GM12878 (cell line): ENCODE results near the gene E2F1. TPM values are rescaled to one million over a fixed set of nuclear protein-coding genes. Genes with fewer than 3 reads are reported as not detected.

Experiments
- ATAC-seq: fragments of 200-7000 bp; cut with Tn5 transposase; 3 replicates; pipeline ENCODE4 v1.9.1; 2020; ENCODE audit warnings: mild to moderate bottlenecking, moderate library complexity
- BruUV-seq: library from RNA; stranded (reverse); fragments of 400-500 nt; replicated peaks from 2 replicates; lab custom pipeline; 2021; lab: Mats Ljungman, UMichigan
- CTCF ChIA-PET: fragments of 300-600 bp; sonication (Branson Sonifier 250); formaldehyde crosslinking; extraction: SDS; loops from one replicate; lab custom pipeline; 2021; ENCODE audit warnings: inconsistent platforms; lab: Yijun Ruan, JAX
- POLR2A ChIA-PET: fragments of 350-600 bp; formaldehyde crosslinking; extraction: SDS; loops from one replicate; lab custom pipeline; 2021; ENCODE audit warnings: inconsistent platforms; lab: Charles Lee
- RAD21 ChIA-PET: fragments of 300-600 bp; sonication (Branson Sonifier 250); formaldehyde crosslinking; loops from one replicate; lab custom pipeline; 2023; ENCODE audit warnings: antibody characterized with exemption; ENCODE audit not compliant: unreplicated experiment; lab: Charles Lee
- SMC1A ChIA-PET: fragments of 300-600 bp; sonication (Branson Sonifier 250); formaldehyde crosslinking; loops from one replicate; lab custom pipeline; 2023; ENCODE audit not compliant: unreplicated experiment, uncharacterized antibody; lab: Charles Lee
- DNase-seq: peaks from one replicate; pipeline ENCODE4 v3.0.0-alpha.2; 2011; ENCODE audit warnings: low read depth, low spot score
- FAIRE-seq: peaks from 3 replicates; lab custom pipeline; 2011; peaks lifted over from hg19 to GRCh38; lab: Jason Lieb, UNC
- H2AFZ ChIP-seq: 2 replicates; pipeline ENCODE4 v1.6.0; 2011; ENCODE audit warnings: low read depth, low read length, control low read depth; ENCODE audit not compliant: control insufficient read depth
- H3K27ac ChIP-seq: 2 replicates; pipeline ENCODE4 v1.5.1; 2011; ENCODE audit warnings: control low read depth; ENCODE audit not compliant: control insufficient read depth, insufficient read depth
- H3K27me3 ChIP-seq, 2 experiments: replicated peaks in 1 of 2; 2 replicates each; pipeline versions ENCODE4 v1.6.0 to v1.6.1; 2011; ENCODE audit warnings: low read length in 1 of 2; ENCODE audit not compliant: control insufficient read depth in 2 of 2, insufficient read depth in 2 of 2
- H3K36me3 ChIP-seq, 2 experiments: 2 replicates each; pipeline ENCODE4 v1.5.1; 2011; ENCODE audit warnings: low read length in 1 of 2; ENCODE audit not compliant: control insufficient read depth in 2 of 2, insufficient read depth in 2 of 2
- H3K4me1 ChIP-seq: 2 replicates; pipeline ENCODE4 v1.6.1; 2011; ENCODE audit warnings: mild to moderate bottlenecking, low read length, moderate library complexity, mixed read lengths; ENCODE audit not compliant: control insufficient read depth, insufficient read depth
- H3K4me2 ChIP-seq: 2 replicates; pipeline ENCODE4 v1.6.0; 2011; ENCODE audit warnings: control low read depth; ENCODE audit not compliant: control insufficient read depth, insufficient read depth
- H3K4me3 ChIP-seq: fragments of 200-600 bp; sonication (generic); 2 replicates; pipeline ENCODE4 v1.5.1; 2016
- H3K79me2 ChIP-seq: 2 replicates; pipeline ENCODE4 v1.6.0; 2011; ENCODE audit warnings: low read length; ENCODE audit not compliant: control insufficient read depth, insufficient read depth
- H3K9ac ChIP-seq: 2 replicates; pipeline ENCODE4 v1.8.0; 2011; ENCODE audit warnings: low read length, control low read depth, mixed read lengths; ENCODE audit not compliant: control insufficient read depth, insufficient read depth
- H3K9me3 ChIP-seq: replicated peaks from 3 replicates; pipeline ENCODE4 v1.5.1; 2011; ENCODE audit warnings: mild to moderate bottlenecking, low read length; ENCODE audit not compliant: control insufficient read depth, insufficient read depth
- H4K20me1 ChIP-seq: 2 replicates; pipeline ENCODE4 v1.6.0; 2011; ENCODE audit not compliant: control insufficient read depth, insufficient read depth
- ATF3 ChIP-seq: IDR thresholded peaks from 2 replicates; pipeline ENCODE4 v1.6.1; 2011; ENCODE audit warnings: low read depth, mild to moderate bottlenecking, low read length, moderate library complexity, borderline replicate concordance; ENCODE audit errors: extremely low read depth
- BCL3 ChIP-seq: IDR thresholded peaks from 2 replicates; pipeline ENCODE4 v1.6.1; 2011; ENCODE audit warnings: borderline replicate concordance, low read depth, mild to moderate bottlenecking, moderate library complexity, low read length; ENCODE audit not compliant: insufficient read depth, poor library complexity, severe bottlenecking
- BMI1 ChIP-seq: fragments of 450-650 bp; IDR thresholded peaks from 2 replicates; pipeline ENCODE4 v1.6.1; 2016; ENCODE audit warnings: mild to moderate bottlenecking, moderate library complexity, borderline replicate concordance
- FOXK2 ChIP-seq: fragments of 450-650 bp; IDR thresholded peaks from 2 replicates; pipeline ENCODE4 v1.6.1; 2017; ENCODE audit warnings: mild to moderate bottlenecking, moderate library complexity
- HCFC1 ChIP-seq: fragments of 150-350 bp; IDR thresholded peaks from 2 replicates; pipeline ENCODE4 v1.6.1; 2014; ENCODE audit warnings: low read length
- HDAC6 ChIP-seq: fragments of 200-600 bp; sonication (generic); IDR thresholded peaks from one replicate; pipeline ENCODE4 v1.8.0; 2017; ENCODE audit warnings: antibody characterized with exemption; ENCODE audit not compliant: unreplicated experiment
- IKZF1 ChIP-seq: fragments of 450-650 bp; conservative IDR thresholded peaks from 2 replicates; pipeline ENCODE4 v1.6.1; 2017; ENCODE audit warnings: antibody characterized with exemption, mild to moderate bottlenecking
- NBN ChIP-seq: fragments of 450-650 bp; IDR thresholded peaks from 2 replicates; pipeline ENCODE4 v1.6.1; 2016
- NR2F1 ChIP-seq: fragments of 450-650 bp; conservative IDR thresholded peaks from 2 replicates; pipeline ENCODE4 v1.6.1; 2017; ENCODE audit warnings: mild to moderate bottlenecking
- PML ChIP-seq: IDR thresholded peaks from 2 replicates; pipeline ENCODE4 v1.6.1; 2012; ENCODE audit warnings: low read length, inconsistent platforms
- POLR2AphosphoS5 ChIP-seq: IDR thresholded peaks from 2 replicates; pipeline ENCODE4 v1.6.1; 2011; ENCODE audit warnings: mild to moderate bottlenecking, low read length, inconsistent platforms
- POU2F2 ChIP-seq: IDR thresholded peaks from 3 replicates; pipeline ENCODE4 v1.6.1; 2011; ENCODE audit warnings: low read depth, mild to moderate bottlenecking, low read length, borderline replicate concordance
- PRDM15 ChIP-seq: fragments of 450-650 bp; formaldehyde crosslinking; IDR thresholded peaks from 2 replicates; pipeline ENCODE4 v1.4.0; 2020; ENCODE audit warnings: mild to moderate bottlenecking, moderate library complexity
- SIN3A ChIP-seq: IDR thresholded peaks from 2 replicates; pipeline ENCODE4 v1.6.1; 2012; ENCODE audit warnings: low read depth, low read length, improper control_type of control experiment
- SPI1 ChIP-seq: IDR thresholded peaks from 2 replicates; pipeline ENCODE4 v1.6.1; 2011; ENCODE audit warnings: low read depth, mild to moderate bottlenecking, low read length, moderate library complexity, borderline replicate concordance; ENCODE audit not compliant: insufficient read depth
- YY1 ChIP-seq: IDR thresholded peaks from 2 replicates; pipeline ENCODE4 v1.6.1; 2011; ENCODE audit warnings: low read depth, mild to moderate bottlenecking, low read length
- ZNF24 ChIP-seq: fragments of 450-650 bp; IDR thresholded peaks from 2 replicates; pipeline ENCODE4 v1.6.1; 2017; ENCODE audit warnings: antibody characterized with exemption, mild to moderate bottlenecking
- ZZZ3 ChIP-seq: IDR thresholded peaks from 2 replicates; pipeline ENCODE4 v1.6.1; 2011; ENCODE audit warnings: low read depth; ENCODE audit not compliant: control insufficient read depth, insufficient read length
- WGBS: methylation state at CpG from one replicate; pipeline ENCODE4 v1.1.6; 2016; ENCODE audit warnings: low lambda C conversion rate; ENCODE audit not compliant: insufficient replicate concordance, insufficient coverage; ENCODE audit errors: missing lambda C conversion rate; 5-methylcytosine and 5-hydroxymethylcytosine counted together
- in situ Hi-C: fragments of 300-500 bp; cut with MboI; formaldehyde crosslinking; loops from 9 replicates; pipeline ENCODE4 v1.14.3; 2018; ENCODE audit warnings: mixed read lengths
- intact Hi-C: fragments of 100-400 bp; cut with micrococcal nuclease; formaldehyde crosslinking; loops from one replicate; pipeline ENCODE4 v1.14.2; 2022; ENCODE audit not compliant: unreplicated experiment
- polyA plus RNA-seq, 11 experiments: library from polyadenylated mRNA; depleted of rRNA in 4 of 11; unstranded in 6 of 11; stranded (reverse) in 5 of 11; fragments of >200 nt; fragmentation: Nextera tagmentation in 4 of 11; fragmentation: Illumina TruSeq in 1 of 11; extraction: Ambion mirVana in 4 of 11; extraction: Trizol in 1 of 11; gene quantifications; 1 replicate in 1 of 11; 2 replicates in 10 of 11; pipeline versions ENCODE4 v1.2.1 to v1.2.3, GENCODE V29; 2011 to 2016; ENCODE audit warnings: inconsistent platforms in 2 of 11, missing spikeins in 2 of 11, low read depth in 1 of 11
- total RNA-seq, 4 experiments: library from RNA; depleted of rRNA in 3 of 4; stranded (reverse); fragments of >200 nt in 3 of 4; fragmentation: Illumina TruSeq in 1 of 4; extraction: Trizol in 1 of 4; gene quantifications; 2 replicates each; pipeline versions ENCODE4 v1.2.1 to v1.2.3, GENCODE V29; 2013 to 2021

Gene E2F1
- total and polyA plus RNA-seq, 10 of the 15 experiments (the other 5 are each of a cell fraction or from before 2014, with no cell fraction given): 0.29 to 50.2 (median 19.7) TPM

- in situ Hi-C loops: no loop called here
- peak overlapping the region; percentile 60 for H3K9ac ChIP-seq
- FAIRE-seq (peak; percentile 62), ATAC-seq (peak; percentile 52), DNase-seq (peak; percentile 37)
- peaks cover 7% of the 10 kb centered on the region for H3K4me1 ChIP-seq
- peak overlapping the region; percentile 82 for H3K4me2 ChIP-seq
- H3K79me2 ChIP-seq: peaks cover 1% of the 10 kb centered on the region
- POLR2A ChIA-PET: interaction anchor here (0.6 to 2.2 kb wide), 7 partner anchors 33 to 68 kb away, joined by 3 to 9 read pairs (median 5); partner anchors contain the start of gene ACTL10
- RAD21 ChIA-PET: interaction anchor here (1.1 to 2.8 kb wide), 5 partner anchors 38 to 379 kb away, joined by 5 to 24 read pairs (median 7); partner anchors contain the start of gene EIF2S2
- H2AFZ ChIP-seq: peak overlapping the region; percentile 62
- no TSS peak for BruUV-seq
- H4K20me1 ChIP-seq: no peaks in the 10 kb centered on the region
- 11% methylated on average over 6 of the region's 6 CpGs for WGBS
- CTCF ChIA-PET: interaction anchor here (0.6 to 2.0 kb wide), 7 partner anchors 39 to 78 kb away, joined by 3 to 10 read pairs (median 4); partner anchors contain the start of gene CHMP4B
- SMC1A ChIA-PET: interaction anchor here (0.9 to 3.6 kb wide), 5 partner anchors 39 to 78 kb away, joined by 4 to 20 read pairs (median 7); partner anchors contain the start of gene CHMP4B
- H3K4me3 ChIP-seq: peak overlapping the region; percentile 82
- intact Hi-C loops: loop anchor here (1.0 to 5.0 kb wide), 4 partner anchors 38 to 277 kb away; partner anchors contain the start of genes CHMP4B and RALY
- no peaks in the 10 kb centered on the region for H3K27me3 ChIP-seq
- H3K9me3 ChIP-seq: peaks cover 7% of the 10 kb centered on the region
- H3K36me3 ChIP-seq: no peaks in the 10 kb centered on the region
- H3K27ac ChIP-seq: peak overlapping the region; percentile 77
- no peak for TF ChIP-seq YY1
- no peak for TF ChIP-seq SIN3A
- TF ChIP-seq PML: no peak; the same call in 1 of the 2 replicates
- peak; percentile 53 for TF ChIP-seq POLR2AphosphoS5
- TF ChIP-seq PRDM15: no peak
- TF ChIP-seq NBN: peak; percentile 20; the same call in 1 of the 2 replicates
- peak; percentile 27; the same call in 1 of the 2 replicates for TF ChIP-seq IKZF1
- TF ChIP-seq FOXK2: no peak
- no peak for TF ChIP-seq HCFC1
- no peak for TF ChIP-seq BMI1
- no peak for TF ChIP-seq BCL3
- no peak for TF ChIP-seq ATF3
- no peak for TF ChIP-seq ZNF24
- TF ChIP-seq ZZZ3: no peak
- 0 out of 2 replicates have a peak, but pooled peaks have one; percentile 44 for TF ChIP-seq NR2F1
- TF ChIP-seq POU2F2: peak; percentile 52; the same call in 1 of the 3 replicates
- TF ChIP-seq SPI1: peak; percentile 80
- no peak for TF ChIP-seq HDAC6
These were observed 47.7 kb upstream of the E2F1 start for GRCh38 chr20:33733654-33734576.
